Hepatocyte (in vitro differentiated cells): Measurements from ENCODE around the gene HYAL1. TPM values are rescaled to one million over a fixed set of nuclear protein-coding genes. Genes with fewer than 3 reads are reported as not detected.

Experiments used
- DNase-seq: peaks from one replicate; pipeline ENCODE4 v3.0.0-alpha.2; 2016; ENCODE audit warnings: low spot score
- H2AFZ ChIP-seq: fragments of 200-600 bp; sonication (generic); 2 replicates; pipeline ENCODE4 v1.6.0; 2016; ENCODE audit warnings: antibody characterized with exemption, mild to moderate bottlenecking
- H3K27ac ChIP-seq: fragments of 200-600 bp; sonication (generic); 2 replicates; pipeline ENCODE4 v1.5.1; 2016; ENCODE audit warnings: mild to moderate bottlenecking
- H3K27me3 ChIP-seq: fragments of 200-600 bp; sonication (generic); 2 replicates; pipeline ENCODE4 v1.6.1; 2016
- H3K36me3 ChIP-seq: fragments of 200-600 bp; sonication (generic); replicated peaks from 2 replicates; pipeline ENCODE4 v1.5.1; 2016; ENCODE audit warnings: low read depth; ENCODE audit not compliant: insufficient read depth
- H3K4me1 ChIP-seq: fragments of 200-600 bp; sonication (generic); 2 replicates; pipeline ENCODE4 v1.5.1; 2016; ENCODE audit warnings: mild to moderate bottlenecking, moderate library complexity; ENCODE audit not compliant: insufficient read depth
- H3K4me2 ChIP-seq: fragments of 200-600 bp; sonication (generic); 2 replicates; pipeline ENCODE4 v1.6.0; 2016
- H3K4me3 ChIP-seq: fragments of 200-600 bp; sonication (generic); 2 replicates; pipeline ENCODE4 v1.5.1; 2016; ENCODE audit warnings: mild to moderate bottlenecking
- H3K79me2 ChIP-seq: fragments of 200-600 bp; sonication (generic); 2 replicates; pipeline ENCODE4 v1.6.0; 2017; ENCODE audit warnings: mild to moderate bottlenecking
- H3K9me2 ChIP-seq: fragments of 200-600 bp; sonication (generic); replicated peaks from 2 replicates; pipeline ENCODE4 v1.6.0; 2017; ENCODE audit warnings: mild to moderate bottlenecking; ENCODE audit not compliant: insufficient read depth
- H3K9me3 ChIP-seq: fragments of 200-600 bp; sonication (generic); 2 replicates; pipeline ENCODE4 v1.5.1; 2016; ENCODE audit warnings: low read depth, mild to moderate bottlenecking
- H4K20me1 ChIP-seq: fragments of 200-600 bp; sonication (generic); 2 replicates; pipeline ENCODE4 v1.6.0; 2016; ENCODE audit warnings: mild to moderate bottlenecking; ENCODE audit not compliant: insufficient read depth, poor library complexity, severe bottlenecking
- CTCF ChIP-seq: fragments of 200-600 bp; sonication (generic); IDR thresholded peaks from 2 replicates; pipeline ENCODE4 v1.5.1; 2016; ENCODE audit warnings: antibody characterized with exemption, mild to moderate bottlenecking; ENCODE audit not compliant: poor library complexity
- EZH2 ChIP-seq: fragments of 200-600 bp; sonication (generic); IDR thresholded peaks from 2 replicates; pipeline ENCODE4 v1.6.1; 2016; ENCODE audit warnings: antibody characterized with exemption, mild to moderate bottlenecking, borderline replicate concordance
- EZH2phosphoT487 ChIP-seq: fragments of 200-600 bp; sonication (generic); IDR thresholded peaks from one replicate; pipeline ENCODE4 v1.6.1; 2018; ENCODE audit warnings: antibody characterized with exemption, mild to moderate bottlenecking, low read depth, moderate library complexity; ENCODE audit not compliant: unreplicated experiment, severe bottlenecking
- WGBS: methylation state at CpG from one replicate; pipeline ENCODE4 v1.1.6; 2016; ENCODE audit warnings: low lambda C conversion rate; ENCODE audit errors: missing lambda C conversion rate; 5-methylcytosine and 5-hydroxymethylcytosine counted together
- polyA plus RNA-seq: library from polyadenylated mRNA; unstranded; fragments of >200 nt; fragmentation: Nextera tagmentation; extraction: Ambion mirVana; gene quantifications from 2 replicates; pipeline ENCODE4 v1.2.1, GENCODE V29; 2016
- total RNA-seq: library from RNA; depleted of rRNA; stranded (reverse); fragments of >200 nt; gene quantifications from 2 replicates; pipeline ENCODE4 v1.2.3, GENCODE V29; 2014

HYAL1 gene
- total and polyA plus RNA-seq, 2 experiments from 2014 or later, result 11.8 to 22.3 TPM

- Histone ChIP-seq H3K27me3 (peaks cover 2% of the 10 kb centered on the region), H4K20me1 (no peaks in the 10 kb centered on the region), H3K79me2 (peaks cover 21% of the 10 kb centered on the region), H3K9me2 (no peaks in the 10 kb centered on the region), H3K27ac (peak overlapping the region; percentile 91), H3K4me3 (no peak overlapping the region), H2AFZ (no peak overlapping the region), H3K36me3 (no peaks in the 10 kb centered on the region), H3K4me1 (peaks cover 78% of the 10 kb centered on the region), H3K9me3 (no peaks in the 10 kb centered on the region), H3K4me2 (peak overlapping the region; percentile 89)
- no peak for DNase-seq
- no peak for TF ChIP-seq EZH2
- TF ChIP-seq CTCF, result no peak
- no peak for TF ChIP-seq EZH2phosphoT487
- WGBS, result 52% methylated on average over 4 of the region's 4 CpGs
These were observed 33.9 kb downstream of the HYAL1 start for GRCh38 chr3:50269460-50269859.

GRCh38 chr3:50268703-50269451 lies 34.5 kb downstream of the HYAL1 start, which contains the start of gene SEMA3B:
Gene SEMA3B, plus strand, starts transcription at chr3:50269147. Its CDS starts 94 bp downstream, at chr3:50269241.
- no peaks in the 10 kb centered on the region for H3K9me3 ChIP-seq
- DNase-seq, result peak; percentile 86
- no peak within 1 kb of the TSS for H3K4me3 ChIP-seq
- H3K4me2 ChIP-seq, result peak within 1 kb of the TSS; percentile 89
- no peaks in the 10 kb centered on the region for H3K36me3 ChIP-seq
- H3K27ac ChIP-seq, result peak within 1 kb of the TSS; percentile 91
- peaks cover 21% of the 10 kb centered on the region for H3K79me2 ChIP-seq
- H2AFZ ChIP-seq, result no peak within 1 kb of the TSS
- WGBS, result 30% methylated on average over 16 of the region's 21 CpGs
- TF ChIP-seq EZH2 (no peak), CTCF (no peak), EZH2phosphoT487 (no peak)
- H4K20me1 ChIP-seq, result no peaks in the 10 kb centered on the region
- no peaks in the 10 kb centered on the region for H3K27me3 ChIP-seq
- peaks cover 83% of the 10 kb centered on the region for H3K4me1 ChIP-seq
- H3K9me2 ChIP-seq, result no peaks in the 10 kb centered on the region

GRCh38 chr3:50268276-50268675 lies 35.1 kb downstream of the HYAL1 start:
- DNase-seq, result no peak
- Histone ChIP-seq H3K4me3 (no peak overlapping the region), H3K9me2 (no peaks in the 10 kb centered on the region), H3K36me3 (no peaks in the 10 kb centered on the region), H3K4me1 (peaks cover 89% of the 10 kb centered on the region), H3K4me2 (peak overlapping the region; percentile 89), H3K9me3 (no peaks in the 10 kb centered on the region), H3K27me3 (no peaks in the 10 kb centered on the region), H2AFZ (no peak overlapping the region), H3K79me2 (peaks cover 21% of the 10 kb centered on the region), H3K27ac (peak overlapping the region; percentile 91), H4K20me1 (no peaks in the 10 kb centered on the region)
- WGBS, result 77% methylated on average over 3 of the region's 3 CpGs
- no peak for TF ChIP-seq EZH2phosphoT487
- TF ChIP-seq EZH2, result no peak
- TF ChIP-seq CTCF, result no peak
